Ascending aorta (tissue), 2 donors: ENCODE measurements around the gene U2AF2. TPM values are rescaled to one million over a fixed set of nuclear protein-coding genes. Genes with fewer than 3 reads are reported as not detected.

ENCODE experiments used
- DNase-seq, 2 donors: peaks; one replicate each; pipeline ENCODE4 v3.0.0-alpha.2; 2019; ENCODE audit warnings: low spot score in 2 of 2
- H3K27ac ChIP-seq, 2 donors: fragments of 200-600 bp; sonication (generic); one replicate each; pipeline ENCODE4 v1.5.1; 2016 to 2017; ENCODE audit warnings: mild to moderate bottlenecking in 1 of 2
- H3K27me3 ChIP-seq: fragments of 200-600 bp; sonication (generic); one replicate; pipeline ENCODE4 v1.5.1; 2017
- H3K36me3 ChIP-seq, 2 donors: fragments of 200-600 bp; sonication (generic); one replicate each; pipeline ENCODE4 v1.5.1; 2016
- H3K4me1 ChIP-seq, 2 donors: fragments of 200-600 bp; sonication (generic); one replicate each; pipeline ENCODE4 v1.5.1; 2016 to 2017; ENCODE audit warnings: mild to moderate bottlenecking in 1 of 2
- H3K4me3 ChIP-seq, 2 donors: fragments of 200-600 bp; sonication (generic); one replicate each; pipeline ENCODE4 v1.5.1; 2016 to 2017; ENCODE audit warnings: mild to moderate bottlenecking in 1 of 2
- H3K9me3 ChIP-seq, 2 donors: fragments of 200-600 bp; sonication (generic); one replicate each; pipeline ENCODE4 v1.5.1; 2016
- CTCF ChIP-seq, 3 experiments: fragments of 200-600 bp in 2 of 3; fragments of 450-650 bp in 1 of 3; sonication (generic) in 2 of 3; IDR thresholded peaks; one replicate each; pipeline ENCODE4 v1.5.1; 2016 to 2019; ENCODE audit warnings: antibody characterized with exemption in 3 of 3, mild to moderate bottlenecking in 1 of 3, moderate library complexity in 1 of 3
- intact Hi-C: fragments of 100-400 bp; cut with DNase I; formaldehyde crosslinking; loops from one replicate; pipeline ENCODE4 v1.15.1; 2023
- total RNA-seq: library from RNA; depleted of rRNA; stranded (reverse); fragments of >200 nt; gene quantifications from one replicate; pipeline ENCODE4 v1.1.0, GENCODE V29; 2016

U2AF2 gene
- total RNA-seq, 1 donor from 2014 or later: 221 TPM

- H3K4me3 ChIP-seq: no peak overlapping the region
- no peak for DNase-seq
- H3K36me3 ChIP-seq: peaks cover 45 to 56% of the 10 kb centered on the region in 2 donors
- intact Hi-C loops: no loop called here
- no peak for TF ChIP-seq CTCF (IDR thresholded peaks at IDR 0.05)
- no peak overlapping the region for H3K27ac ChIP-seq
- no peaks in the 10 kb centered on the region for H3K9me3 ChIP-seq
- H3K27me3 ChIP-seq: no peaks in the 10 kb centered on the region
- H3K4me1 ChIP-seq: peaks cover 6 to 23% of the 10 kb centered on the region in 2 donors
Observed at GRCh38 chr19:55672418-55672817, 17.6 kb downstream of the U2AF2 start.

GRCh38 chr19:55673465-55673864, 18.6 kb downstream of the U2AF2 start:
- Histone ChIP-seq H3K27me3 (no peaks in the 10 kb centered on the region), H3K36me3 (peaks cover 37 to 56% of the 10 kb centered on the region in 2 donors), H3K4me3 (no peak overlapping the region), H3K27ac (no peak overlapping the region), H3K9me3 (no peaks in the 10 kb centered on the region), H3K4me1 (peaks cover 6 to 27% of the 10 kb centered on the region in 2 donors)
- DNase-seq: no peak
- no peak for TF ChIP-seq CTCF (IDR thresholded peaks at IDR 0.05)
- intact Hi-C loops: no loop called here

GRCh38 chr19:55673889-55674288, 19.1 kb downstream of the U2AF2 start:
- Histone ChIP-seq H3K36me3 (peaks cover 36 to 56% of the 10 kb centered on the region in 2 donors), H3K4me1 (peaks cover 6 to 27% of the 10 kb centered on the region in 2 donors), H3K9me3 (no peaks in the 10 kb centered on the region), H3K27ac (peak overlapping the region in 1 of 2 donors; percentile 84), H3K27me3 (no peaks in the 10 kb centered on the region), H3K4me3 (no peak overlapping the region)
- intact Hi-C loops: loop anchor here (2.0 kb wide), 1 partner anchor 19 kb away; the partner anchor contains the start of gene U2AF2
- TF ChIP-seq CTCF (IDR thresholded peaks at IDR 0.05): no peak
- no peak for DNase-seq

DNA sequence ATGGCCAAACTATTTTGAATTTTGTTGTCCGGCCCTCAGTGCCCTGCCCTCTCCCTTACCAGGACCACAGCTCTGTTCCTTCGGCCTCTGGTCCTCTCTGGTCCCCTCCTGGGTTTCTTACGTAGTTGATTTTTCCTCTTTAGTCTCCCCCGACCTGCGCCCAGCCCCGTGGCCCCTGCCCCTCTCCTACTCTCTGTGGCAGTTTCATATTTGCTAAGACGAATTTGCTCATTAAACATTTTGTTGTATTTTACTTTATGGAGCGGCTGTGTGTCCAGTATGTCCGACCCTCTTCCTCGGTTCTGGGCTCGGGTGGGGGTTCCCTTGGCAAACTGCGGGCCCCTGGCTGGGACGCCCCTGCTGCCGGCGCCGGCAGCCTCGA, 19.6 kb downstream of the U2AF2 start:
- Histone ChIP-seq H3K27ac (peak overlapping the region; percentile 84 to 92), H3K9me3 (no peaks in the 10 kb centered on the region), H3K27me3 (no peaks in the 10 kb centered on the region), H3K36me3 (peaks cover 36 to 56% of the 10 kb centered on the region in 2 donors), H3K4me3 (peak overlapping the region; percentile 97 to 99), H3K4me1 (peaks cover 6 to 27% of the 10 kb centered on the region in 2 donors)
- intact Hi-C loops: loop anchor here (2.0 kb wide), 1 partner anchor 20 kb away; the partner anchor contains the start of gene U2AF2
- TF ChIP-seq CTCF (IDR thresholded peaks at IDR 0.05): no peak
- DNase-seq: no peak

DNA sequence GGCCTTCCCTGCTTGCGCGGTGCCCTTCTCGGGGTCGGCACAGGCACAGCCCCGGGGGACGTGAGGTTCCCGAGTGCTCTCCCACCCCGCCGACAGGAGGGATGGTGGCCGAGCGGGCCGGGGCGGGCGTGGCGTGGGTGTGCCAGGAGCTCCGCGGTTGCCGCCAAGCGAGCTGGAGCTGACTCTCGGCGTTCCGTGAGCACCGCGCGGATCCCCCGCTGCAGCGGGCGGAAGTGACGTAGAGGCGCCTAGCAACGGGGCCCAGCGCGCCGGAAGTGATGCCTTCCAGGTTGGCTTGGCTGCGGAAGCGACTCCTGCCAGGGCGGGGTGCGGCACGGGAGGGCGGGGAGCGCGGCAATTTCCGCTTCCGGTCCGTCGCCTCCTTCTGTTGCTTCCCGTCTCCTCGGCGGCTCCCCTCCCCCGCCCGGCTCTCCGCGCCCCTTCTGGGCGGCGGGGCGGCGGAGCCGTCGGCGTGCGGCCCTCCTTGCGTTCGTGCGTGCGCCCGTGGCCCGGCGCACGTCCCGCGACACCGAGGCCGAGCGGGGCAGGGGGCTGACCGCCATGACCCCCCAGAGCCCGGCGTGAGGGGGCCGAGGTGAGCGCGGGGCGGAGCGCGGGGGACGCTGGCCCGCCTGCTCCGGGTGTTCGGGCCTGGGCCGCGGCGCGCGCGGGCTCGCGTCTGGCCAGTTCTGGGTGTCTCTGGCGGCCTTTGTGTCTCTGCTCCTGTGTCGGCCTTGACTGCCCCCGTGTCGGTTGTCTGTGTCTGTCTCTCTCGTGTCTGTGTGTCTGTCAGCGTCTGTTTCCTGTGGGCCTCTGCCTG, 20.2 kb downstream of the U2AF2 start, which contains the start of gene EPN1:
EPN1 (plus strand) TSS at position 386 of the 820 bp plus-strand sequence. CDS start 3,402 bp downstream, outside the sequence.
- intact Hi-C loops: loop anchor here (2.0 kb wide), 1 partner anchor 20 kb away; the partner anchor contains the start of gene U2AF2
- Histone ChIP-seq H3K4me3 (peak within 1 kb of the TSS; percentile 97 to 99), H3K27me3 (no peaks in the 10 kb centered on the region), H3K36me3 (peaks cover 36 to 56% of the 10 kb centered on the region in 2 donors), H3K27ac (peak within 1 kb of the TSS; percentile 84 to 92), H3K9me3 (no peaks in the 10 kb centered on the region), H3K4me1 (peaks cover 6 to 27% of the 10 kb centered on the region in 2 donors)
- TF ChIP-seq CTCF (IDR thresholded peaks at IDR 0.05): no peak
- peak; percentile 77 to 97 for DNase-seq
